Measurements from ENCODE around the gene PRPSAP2.

PRPSAP2 gene

GRCh38 chr17:18962494-18962815 is 104.5 kb downstream of the PRPSAP2 start:
- no peak for DNase-seq (ENCODE audit: low spot score)

- DNase-seq (ENCODE audit: low spot score), result no peak
Measured at GRCh38 chr17:18963126-18964017, 105.4 kb downstream of the PRPSAP2 start.

GRCh38 chr17:18964018-18964351 is 106.1 kb downstream of the PRPSAP2 start:
- no peak for DNase-seq (ENCODE audit: low spot score)

- no peak for DNase-seq (ENCODE audit: low spot score)
Measured at GRCh38 chr17:18964550-18964949, 106.6 kb downstream of the PRPSAP2 start.

- DNase-seq (ENCODE audit: low spot score), result no peak
Measured at GRCh38 chr17:18965530-18966236, 107.8 kb downstream of the PRPSAP2 start.

GRCh38 chr17:18966831-18967624 is 109.1 kb downstream of the PRPSAP2 start:
- no peak for DNase-seq (ENCODE audit: low spot score)

GRCh38 chr17:18967916-18968315 is 110.0 kb downstream of the PRPSAP2 start:
- no peak for DNase-seq (ENCODE audit: low spot score)

- no peak for DNase-seq (ENCODE audit: low spot score)
Measured at GRCh38 chr17:18968345-18968744, 110.4 kb downstream of the PRPSAP2 start.

GRCh38 chr17:18968945-18969887 is 111.3 kb downstream of the PRPSAP2 start:
- no peak for DNase-seq (ENCODE audit: low spot score)

- no peak for DNase-seq (ENCODE audit: low spot score)
Measured at GRCh38 chr17:18970582-18971480, 112.9 kb downstream of the PRPSAP2 start.

- DNase-seq (ENCODE audit: low spot score), result no peak
Measured at GRCh38 chr17:18971801-18972200, 113.9 kb downstream of the PRPSAP2 start.

- DNase-seq (ENCODE audit: low spot score), result no peak
Measured at GRCh38 chr17:18974407-18975149, 116.6 kb downstream of the PRPSAP2 start.

GRCh38 chr17:18975597-18975996 is 117.7 kb downstream of the PRPSAP2 start:
- no peak for DNase-seq (ENCODE audit: low spot score)

- DNase-seq (ENCODE audit: low spot score), result no peak
Measured at GRCh38 chr17:18976201-18976600, 118.3 kb downstream of the PRPSAP2 start.

GRCh38 chr17:18977021-18977420 is 119.1 kb downstream of the PRPSAP2 start:
- no peak for DNase-seq (ENCODE audit: low spot score)

- no peak for DNase-seq (ENCODE audit: low spot score)
Measured at GRCh38 chr17:18977646-18978045, 119.7 kb downstream of the PRPSAP2 start.

GRCh38 chr17:18978050-18978449 is 120.1 kb downstream of the PRPSAP2 start:
- DNase-seq (ENCODE audit: low spot score), result no peak

- DNase-seq (ENCODE audit: low spot score), result no peak
Measured at GRCh38 chr17:18978655-18979054, 120.7 kb downstream of the PRPSAP2 start.
